Measurements from ENCODE around the gene DMAC2L.
A peak's percentile ranks its signal among the peaks of the same experiment; 100 is the strongest.
"Not testable (repeated sequence)": the region's sequence is repeated elsewhere in the genome, so short reads cannot be mapped to it uniquely, and the experiment has no call there.

The DMAC2L gene

DNA sequence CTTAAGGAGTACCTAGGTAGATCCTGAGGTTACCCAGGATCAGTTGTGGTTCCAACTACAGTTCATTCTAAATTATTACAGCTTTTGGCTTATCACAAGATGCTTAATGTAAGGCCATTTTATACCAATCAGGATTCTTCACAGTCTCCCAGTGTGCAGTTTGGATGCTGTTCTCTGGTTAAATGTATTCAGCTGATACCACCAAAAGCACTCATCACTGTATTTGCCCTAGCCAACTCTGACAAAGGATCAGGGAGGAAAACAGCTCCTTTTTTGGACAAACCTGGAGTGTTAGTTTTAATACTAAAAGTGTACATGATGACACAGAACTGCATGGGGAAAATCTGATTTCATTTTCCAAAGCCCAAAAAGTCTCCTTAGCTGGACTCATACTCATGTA is 19.5 kb downstream of the DMAC2L start:
- no peak for DNase-seq

DNA sequence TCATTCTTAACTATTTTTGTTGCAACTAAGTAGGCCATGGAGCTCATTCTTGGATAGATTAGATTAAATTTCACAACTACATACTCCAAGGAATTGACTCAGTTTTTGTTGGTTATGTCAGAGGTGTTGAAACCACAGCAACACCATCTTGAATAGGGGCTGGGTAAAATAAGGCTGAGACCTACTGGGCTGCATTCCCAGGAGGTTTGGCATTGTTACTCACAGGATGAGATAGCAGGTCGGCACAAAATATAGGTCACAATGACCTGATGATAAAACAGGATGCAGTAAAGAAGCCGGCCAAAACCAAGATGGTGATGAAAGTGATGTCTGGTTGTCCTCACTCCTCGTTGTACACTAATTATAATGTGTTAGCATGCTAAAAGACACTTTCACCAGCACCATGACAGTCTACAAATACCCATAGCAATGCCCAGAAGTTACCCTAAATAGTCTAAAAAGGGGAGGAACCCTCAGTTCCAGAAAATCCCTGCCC is 20.9 kb downstream of the DMAC2L start:
- DNase-seq, result no peak

DNA sequence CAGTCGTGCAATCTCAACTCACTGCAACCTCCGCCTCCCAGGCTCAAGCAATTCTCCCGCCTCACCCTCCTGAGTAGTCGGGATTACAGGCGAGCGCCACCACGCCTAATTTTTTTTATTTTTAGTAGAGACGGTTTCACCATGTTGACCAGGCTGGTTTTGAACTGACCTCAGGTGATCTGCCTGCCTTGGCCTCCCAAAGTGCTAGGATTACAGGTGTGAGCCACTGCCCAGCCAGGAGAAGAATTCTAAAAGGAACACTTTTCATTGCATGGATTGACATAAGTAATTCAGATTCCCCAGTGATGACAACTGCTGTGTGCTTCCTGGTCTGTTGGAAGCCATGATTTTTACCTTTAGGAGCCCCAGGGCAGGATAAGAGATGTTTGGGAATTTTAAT is 22.1 kb downstream of the DMAC2L start:
- DNase-seq, result no peak

DNA sequence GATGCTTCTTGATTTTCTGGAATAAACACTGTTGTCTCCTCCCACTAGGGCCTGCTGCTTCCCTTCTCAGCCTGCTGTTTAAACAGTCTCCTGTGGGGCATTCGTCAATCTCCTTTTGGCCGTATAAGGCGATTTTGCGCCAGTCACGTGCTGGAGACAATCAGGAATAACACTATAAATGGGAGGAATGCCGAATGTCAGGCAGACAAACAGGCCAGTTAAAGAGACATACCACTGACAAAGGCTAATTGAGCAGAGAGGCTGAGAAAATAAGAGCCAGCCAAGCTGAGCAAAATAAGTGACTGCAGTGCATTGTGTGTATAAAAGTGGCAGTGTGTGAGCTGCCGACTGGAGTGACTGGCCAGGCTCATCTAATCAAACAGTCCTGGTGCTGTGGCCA is 23.3 kb downstream of the DMAC2L start:
- DNase-seq, result peak; percentile 74

DNA sequence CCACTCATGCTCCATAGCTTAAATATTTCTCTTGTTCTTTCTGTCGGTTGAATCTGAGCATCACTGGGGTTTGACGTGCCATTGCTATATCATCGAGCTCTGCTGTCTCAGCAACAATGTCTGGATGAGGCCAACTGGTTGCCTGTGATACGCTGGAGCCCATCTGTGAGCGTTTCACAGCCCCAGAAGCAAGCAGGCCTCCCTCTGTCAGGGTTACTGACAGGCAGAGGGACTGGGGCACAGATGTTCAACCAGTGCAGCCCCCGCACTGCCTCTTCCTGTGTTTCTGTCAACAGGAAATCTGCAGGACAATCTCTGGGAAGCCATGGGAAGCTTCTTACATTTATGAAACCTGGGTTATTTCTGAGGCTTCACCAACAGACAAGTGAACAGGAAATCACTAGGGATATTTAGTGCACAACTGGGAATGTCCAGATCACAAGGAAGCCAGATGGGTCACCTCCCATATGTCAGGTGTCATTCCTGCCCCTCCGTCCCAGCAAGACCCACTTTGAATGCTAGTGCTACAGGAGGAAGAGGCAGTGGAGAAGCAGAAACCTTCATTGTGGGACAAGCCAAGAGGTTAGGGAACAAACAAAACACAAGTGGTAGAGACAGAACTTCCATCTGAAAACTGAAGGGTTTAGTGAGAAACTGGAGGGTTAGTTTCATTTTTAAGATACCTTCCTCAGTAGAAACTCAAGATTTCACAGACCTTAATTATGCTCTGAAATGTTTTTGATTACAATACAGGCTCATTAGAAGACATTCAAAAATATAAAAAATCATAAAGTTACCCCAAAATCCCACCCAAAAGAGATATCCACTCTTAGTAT is 24.1 kb downstream of the DMAC2L start:
- DNase-seq, result no peak

DNA sequence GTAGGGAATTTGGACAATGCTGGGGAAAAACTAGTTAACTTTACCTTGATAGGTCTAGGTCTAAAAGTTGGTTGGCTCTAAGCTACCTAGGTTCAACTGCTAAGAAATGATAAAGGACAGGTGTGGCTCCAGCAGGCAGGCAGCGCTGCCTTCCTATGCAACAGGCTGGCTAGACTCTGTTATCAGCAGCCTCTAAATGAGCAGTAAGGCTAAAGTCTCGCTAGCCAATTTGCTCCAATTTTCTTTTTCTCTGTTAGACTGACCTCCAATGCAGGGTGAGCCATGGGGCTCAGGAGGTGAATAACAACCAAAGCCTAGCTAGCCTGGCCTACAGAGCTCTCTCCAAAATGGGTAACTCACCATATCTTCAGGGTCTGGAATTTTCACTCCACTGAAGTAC is 26.5 kb downstream of the DMAC2L start:
- DNase-seq, result no peak

DNA sequence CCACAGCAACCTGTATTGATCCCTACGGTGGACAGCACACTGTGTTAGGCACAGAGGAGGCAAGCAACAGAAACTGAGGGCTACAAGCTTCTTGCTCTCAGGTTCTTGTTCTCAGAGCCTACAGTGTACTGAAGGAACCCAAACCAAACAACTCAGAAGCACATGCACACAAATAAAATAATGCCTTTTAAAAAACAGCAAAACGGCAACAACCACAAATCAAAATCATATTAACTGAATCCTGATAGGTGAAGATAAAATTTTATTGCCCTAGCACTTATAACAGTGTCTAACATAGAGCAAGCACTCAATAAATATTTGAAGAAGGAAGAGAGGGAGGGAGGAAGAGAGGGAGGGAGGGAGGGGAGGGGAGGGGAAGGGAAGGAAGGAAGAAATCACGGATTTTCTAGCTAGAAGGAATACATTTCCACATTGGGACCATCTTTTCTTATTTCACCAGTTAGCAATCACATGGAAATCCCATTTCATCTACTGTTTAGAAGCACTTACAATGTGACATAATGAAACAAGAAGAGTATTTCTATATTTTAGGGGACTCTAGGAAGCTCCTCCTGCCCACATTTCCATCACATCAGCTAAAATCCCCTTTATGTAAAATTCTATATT is 27.2 kb downstream of the DMAC2L start:
- no peak for DNase-seq

DNA sequence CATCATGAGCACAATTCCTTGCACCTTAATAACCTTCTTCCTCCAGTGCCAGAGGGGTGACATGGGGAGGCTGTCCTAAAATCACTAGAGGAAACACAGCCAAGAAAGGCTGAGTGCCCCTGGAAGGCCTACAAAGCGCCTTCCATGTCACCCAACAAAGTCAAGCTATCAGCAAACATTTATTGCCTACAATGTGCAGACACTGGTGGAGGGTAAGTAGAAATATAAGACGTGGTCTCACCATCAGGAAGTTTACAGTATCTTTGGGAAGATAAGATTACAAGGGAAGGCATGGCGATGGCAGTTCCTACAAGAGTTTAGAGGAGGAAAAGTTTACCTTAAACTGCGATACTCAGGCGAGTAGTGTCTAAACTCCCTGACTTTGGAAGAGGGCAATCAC is 27.9 kb downstream of the DMAC2L start:
- DNase-seq, result no peak

DNA sequence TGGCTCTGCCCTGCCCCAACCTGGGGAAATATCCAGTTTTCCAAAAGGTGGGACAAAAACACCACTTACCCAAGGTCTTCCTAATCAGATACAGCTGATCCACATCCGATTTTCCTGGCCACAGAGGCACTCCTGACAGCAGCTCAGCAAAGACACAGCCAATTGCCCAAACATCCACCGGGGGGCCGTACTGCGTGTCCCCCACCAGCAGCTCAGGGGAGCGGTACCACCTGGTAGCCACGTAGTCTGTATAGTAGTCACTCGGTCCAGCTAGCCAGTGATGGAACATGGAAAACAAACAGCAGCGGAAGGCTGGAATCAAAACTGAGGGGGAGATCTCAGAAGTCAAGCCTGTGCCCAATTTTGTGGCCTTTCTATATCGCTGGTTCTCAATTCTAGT is 28.8 kb downstream of the DMAC2L start:
- no peak for DNase-seq

DNA sequence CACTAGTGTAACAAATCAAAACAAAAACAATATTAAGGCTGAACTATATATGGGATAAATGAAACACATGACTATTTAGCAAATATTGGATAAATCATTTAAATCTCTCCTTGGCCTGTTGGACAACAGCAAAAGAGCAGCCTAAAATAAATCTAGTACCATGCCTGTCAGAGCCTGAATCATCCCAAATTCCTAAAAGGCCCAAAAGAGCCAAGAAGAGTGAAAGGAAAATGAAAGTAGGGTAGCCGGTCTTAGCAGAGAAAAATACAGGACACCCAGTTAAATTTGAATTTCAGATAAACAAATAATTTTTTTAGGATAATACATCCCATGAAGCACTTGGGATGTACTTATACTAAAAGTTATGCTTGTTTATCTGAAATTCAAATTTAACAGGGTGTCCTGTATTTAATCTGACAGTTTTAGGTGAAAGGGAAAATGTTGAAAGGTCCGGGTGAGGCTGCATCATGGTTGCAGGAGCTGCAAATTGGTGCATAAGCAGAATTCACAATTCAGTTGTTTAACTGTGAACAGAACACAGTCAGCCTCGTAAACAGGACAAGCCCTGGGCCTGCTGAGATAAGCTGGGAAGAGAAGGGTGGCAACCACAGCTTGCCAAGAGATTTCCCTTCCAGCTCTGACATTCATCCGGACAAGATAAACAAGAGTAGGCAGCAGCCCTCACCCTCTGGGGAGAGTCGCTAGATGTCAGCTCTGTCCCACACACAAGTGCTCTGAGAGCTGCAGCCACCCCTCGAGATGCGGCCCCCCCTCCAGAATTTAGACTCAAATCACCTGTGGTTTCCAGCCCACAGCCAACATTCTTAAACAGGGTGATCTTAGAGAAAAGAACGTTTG is 30.3 kb downstream of the DMAC2L start:
- DNase-seq, result peak; percentile 14

DNA sequence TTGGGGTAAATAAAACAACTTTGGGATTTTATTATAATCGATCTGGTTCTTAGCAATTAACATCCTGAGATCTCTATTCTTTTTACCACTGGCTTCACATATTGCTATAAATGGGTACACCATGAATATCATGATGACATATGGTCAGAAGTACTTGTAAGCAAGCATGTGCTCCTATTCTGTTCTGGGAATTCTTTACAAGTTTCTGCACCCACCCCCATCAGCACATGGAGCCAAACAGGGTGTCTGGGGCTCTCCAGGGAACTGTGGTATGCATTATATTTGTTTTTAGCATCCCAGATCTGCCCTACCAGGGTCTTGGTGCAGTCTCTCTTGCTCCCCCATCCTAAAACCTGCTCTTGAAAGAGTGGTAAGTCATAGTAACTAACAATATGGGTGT is 31.3 kb downstream of the DMAC2L start:
- no peak for DNase-seq

DNA sequence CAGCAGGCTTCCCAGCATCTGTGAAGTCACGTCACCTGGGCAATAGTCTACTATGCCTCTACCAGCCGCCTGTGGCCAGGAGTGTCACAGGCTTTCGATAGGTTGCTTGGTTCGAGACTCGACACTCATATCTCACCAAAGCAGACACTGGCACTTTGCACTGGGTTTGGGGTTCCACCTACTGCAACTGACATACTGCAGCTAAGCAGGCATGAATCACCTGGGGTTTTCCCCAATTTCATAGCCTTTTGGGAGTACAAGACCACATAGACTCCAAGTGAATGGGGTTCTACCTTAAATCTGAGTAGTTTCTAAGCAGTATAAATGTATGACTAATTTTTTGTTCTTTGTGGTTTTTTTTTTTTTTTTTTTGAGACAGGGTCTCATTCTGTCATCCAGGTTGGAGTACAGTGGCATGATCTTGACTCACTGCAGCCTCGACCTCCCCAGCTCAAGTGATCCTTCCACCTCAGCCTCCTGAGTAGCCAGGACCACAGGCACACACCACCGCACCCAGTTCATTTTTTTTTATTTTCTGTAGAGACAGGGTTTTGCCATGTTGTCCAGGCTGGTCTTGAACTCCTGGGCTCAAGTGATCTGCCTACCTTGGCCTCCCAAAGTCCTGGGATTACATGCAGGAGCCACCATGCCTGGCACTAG is 32.1 kb downstream of the DMAC2L start:
- DNase-seq, result no peak

DNA sequence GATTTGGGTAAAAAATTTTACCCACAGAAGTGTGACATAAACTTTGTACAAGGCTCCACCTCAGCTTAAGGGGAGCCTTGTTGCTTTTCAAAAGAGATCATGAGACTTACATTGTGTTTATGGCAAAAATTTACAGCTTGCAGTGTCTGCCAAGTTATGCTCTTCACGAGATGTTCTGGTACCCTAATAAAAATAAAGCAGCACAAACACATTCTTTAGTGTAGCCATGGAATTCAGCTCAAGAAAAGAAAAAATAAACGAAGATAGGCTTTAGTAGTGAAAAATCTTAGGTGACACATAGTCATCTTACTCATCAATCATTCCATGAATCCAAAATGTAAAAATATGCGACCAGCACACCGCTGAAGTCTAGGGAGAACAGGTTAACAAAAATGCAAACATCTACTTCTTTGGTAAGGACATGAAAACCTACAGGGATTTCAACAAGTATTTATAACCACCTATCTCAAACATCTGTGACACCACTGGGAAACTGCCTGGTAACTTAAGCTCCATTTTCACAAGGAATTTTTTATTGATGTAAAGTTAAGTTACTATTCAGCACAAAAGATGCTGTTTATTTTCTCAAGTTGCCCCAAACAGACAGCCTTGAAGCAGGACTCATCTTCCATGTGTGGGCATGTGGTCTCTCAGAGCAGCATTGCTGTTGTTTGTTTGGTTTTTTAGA is 32.9 kb downstream of the DMAC2L start:
- DNase-seq, result no peak

DNA sequence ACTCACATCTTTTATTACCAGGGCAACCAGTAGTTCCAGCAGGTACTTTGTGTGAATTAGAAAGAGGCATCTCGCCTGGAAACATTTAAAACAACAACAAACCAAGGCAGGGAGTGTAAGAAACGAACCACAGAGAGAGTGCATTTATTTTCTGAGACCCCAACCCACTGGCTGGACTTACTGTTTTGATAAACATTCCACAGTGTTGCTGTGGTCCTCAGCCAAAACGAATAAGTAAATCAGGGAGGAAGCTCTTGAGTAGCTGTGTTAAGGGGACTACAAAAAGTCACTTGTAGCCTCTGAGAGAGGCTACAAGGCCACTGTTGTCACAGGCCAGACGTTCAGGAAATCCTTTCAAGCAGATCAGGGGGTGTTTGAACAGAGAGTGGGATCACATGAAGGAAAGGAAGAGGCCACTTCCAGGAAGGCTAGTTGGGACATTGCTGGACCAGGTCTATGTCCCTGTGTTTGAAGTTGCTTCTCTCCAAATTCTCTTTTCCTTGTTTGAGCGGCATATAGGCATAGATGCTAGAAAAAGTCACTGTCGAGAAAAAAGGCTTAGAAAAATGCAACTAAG is 33.8 kb downstream of the DMAC2L start:
- DNase-seq, result no peak

DNA sequence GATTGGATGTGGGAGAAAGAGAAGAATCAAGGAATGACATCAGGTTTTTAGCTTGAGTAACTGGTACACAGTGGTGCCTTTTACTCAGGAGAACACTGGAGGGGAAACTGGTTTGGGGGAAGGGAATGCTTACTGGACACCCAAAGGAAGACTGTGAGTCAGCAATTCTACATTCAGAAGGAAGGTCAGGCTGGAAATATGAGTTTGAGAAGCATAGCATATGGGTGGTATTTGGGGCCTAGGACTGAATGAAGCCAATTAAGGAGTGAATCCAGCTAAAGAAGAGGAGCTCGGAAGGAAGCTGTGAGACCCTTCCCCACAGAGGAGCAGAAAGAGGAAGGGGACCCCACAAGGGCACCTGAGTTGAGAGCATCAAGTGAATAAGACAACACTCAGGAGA is 35.4 kb downstream of the DMAC2L start:
- no peak for DNase-seq

DNA sequence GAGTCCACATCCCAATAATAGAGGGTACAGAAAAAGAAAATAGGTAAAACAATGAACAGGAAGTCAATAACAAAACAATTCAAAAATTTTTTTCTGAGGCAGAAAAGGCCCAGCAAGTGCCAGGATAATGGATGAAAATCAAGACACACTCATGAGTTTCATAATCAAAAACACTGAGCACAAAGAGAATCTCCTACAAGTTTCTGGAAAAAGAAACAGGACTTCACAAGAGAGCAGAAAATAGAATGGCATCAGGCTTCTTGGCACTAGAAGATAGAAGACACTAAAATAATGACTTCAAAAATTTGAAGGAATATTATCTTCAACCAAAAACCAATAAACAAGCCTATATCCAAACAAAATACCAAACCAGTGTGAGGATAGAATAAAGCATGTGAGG is 36.8 kb downstream of the DMAC2L start:
- DNase-seq, result no peak

DNA sequence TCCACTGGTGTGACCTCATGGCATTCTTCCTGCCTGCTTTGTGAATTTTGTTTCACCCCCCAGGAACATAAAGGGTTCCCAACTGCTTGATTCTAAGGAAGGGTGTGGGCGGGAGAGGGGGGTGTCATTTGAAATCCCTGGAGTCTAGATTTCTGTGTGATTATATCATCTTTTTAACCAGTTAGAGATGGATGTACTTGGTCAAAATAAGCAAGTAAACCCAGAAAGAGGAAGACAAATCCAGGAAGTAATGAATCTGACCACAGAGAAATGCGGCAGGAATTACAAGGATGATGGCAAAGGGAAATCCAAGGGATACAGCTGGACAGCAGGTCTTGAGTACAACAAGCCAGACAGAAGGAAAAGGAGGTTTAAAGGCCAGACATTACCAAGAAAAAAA is 38.9 kb downstream of the DMAC2L start:
- DNase-seq, result no peak

DNA sequence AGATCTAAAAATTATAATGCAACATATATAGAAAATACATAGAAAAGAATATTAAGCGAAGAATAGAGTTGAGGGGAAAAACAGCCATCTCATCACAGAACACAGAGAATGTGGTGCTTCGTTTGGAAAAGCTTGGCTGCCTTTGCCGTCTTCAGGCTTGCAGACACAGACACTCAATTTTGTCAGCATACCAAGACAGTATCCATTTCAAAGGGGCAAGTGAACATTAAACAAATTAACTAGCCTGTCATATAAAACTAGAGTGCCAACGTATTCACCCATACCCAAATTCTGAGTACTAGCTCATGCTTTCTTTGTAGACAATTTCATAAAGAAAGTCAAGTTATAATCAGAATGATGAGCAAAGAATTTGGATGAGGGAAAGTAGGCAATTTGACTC is 40.5 kb downstream of the DMAC2L start:
- DNase-seq, result no peak

DNA sequence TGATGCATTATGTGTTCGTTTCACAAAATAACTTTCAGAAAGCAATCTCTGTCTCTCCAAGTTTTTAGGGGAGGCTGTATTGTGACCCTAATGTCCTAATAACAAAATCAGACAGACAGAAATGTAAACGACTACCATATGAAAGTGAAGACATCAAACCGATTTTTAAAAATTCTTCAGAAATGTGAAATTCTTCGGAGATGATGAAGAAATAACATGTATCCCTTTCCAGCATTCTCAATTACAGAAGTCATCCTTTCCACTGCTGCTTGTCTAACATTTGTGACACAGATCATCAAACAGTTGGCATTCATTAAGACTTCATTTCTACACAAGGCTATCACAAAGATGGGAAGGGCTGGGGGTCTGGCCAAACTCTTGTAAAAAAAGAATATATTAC is 41.0 kb downstream of the DMAC2L start:
- no peak for DNase-seq

DNA sequence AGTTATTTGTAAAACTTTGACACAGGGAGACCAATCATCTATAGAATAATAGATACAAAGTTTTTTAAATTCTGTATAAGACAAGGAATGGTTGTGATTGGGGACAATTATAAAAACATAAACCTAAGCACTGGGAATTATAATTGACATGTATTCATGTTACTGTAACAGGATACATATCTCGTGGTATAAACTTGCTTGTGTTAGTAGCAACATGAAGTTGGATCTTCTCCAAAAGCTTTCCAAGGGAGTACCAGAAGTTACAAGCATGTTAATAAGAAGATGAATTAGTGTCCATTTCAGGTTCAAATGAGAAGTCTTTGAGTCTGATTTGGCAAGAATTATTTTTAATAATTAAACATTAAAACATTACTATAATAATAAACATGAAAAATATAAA is 42.4 kb downstream of the DMAC2L start:
- DNase-seq, result peak; percentile 57

DNA sequence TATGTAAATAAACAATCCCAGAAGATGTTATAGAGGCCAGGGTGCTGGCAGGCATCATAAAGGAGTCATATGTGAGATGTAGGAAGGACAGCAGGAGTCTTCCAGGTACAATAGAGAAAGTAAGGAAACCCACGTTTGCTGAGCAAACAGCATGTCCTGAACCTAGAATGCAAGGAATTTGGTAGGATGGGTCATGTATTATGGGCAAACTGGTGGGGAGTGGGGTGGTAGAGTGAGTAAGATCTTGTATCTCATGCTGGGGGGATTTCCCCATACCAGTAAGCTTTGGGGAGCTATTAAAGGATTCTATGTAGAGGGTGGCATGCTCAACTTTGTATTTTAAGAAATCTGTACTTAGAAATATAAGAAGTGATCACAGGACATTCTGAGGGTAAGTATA is 43.6 kb downstream of the DMAC2L start:
- no peak for DNase-seq

DNA sequence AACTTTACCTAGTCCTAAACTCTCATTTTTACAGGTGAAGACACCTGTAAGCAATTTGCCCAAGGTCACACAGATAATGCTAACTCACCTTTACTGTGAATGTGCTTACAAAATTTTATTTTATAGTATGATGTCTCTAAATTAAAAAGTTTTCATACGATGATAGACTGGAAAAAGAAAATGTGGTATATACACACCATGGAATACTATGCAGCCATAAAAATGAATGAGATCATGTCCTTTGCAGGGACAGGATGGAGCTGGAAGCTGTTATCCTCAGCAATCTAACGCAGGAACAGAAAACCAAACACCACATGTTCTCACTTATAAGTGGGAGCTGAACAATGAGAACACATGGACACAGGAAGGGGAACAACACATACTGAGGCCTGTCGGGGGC is 44.2 kb downstream of the DMAC2L start:
- not testable (repeated sequence) for DNase-seq
